Renal cortex interstitium (tissue), 11 donors: ENCODE data around the gene OMG. TPM values are rescaled to one million over a fixed set of nuclear protein-coding genes. Genes with fewer than 3 reads are reported as not detected.
"Not testable (repeated sequence)": the region's sequence is repeated elsewhere in the genome, so short reads cannot be mapped to it uniquely, and the experiment has no call there.

ENCODE experiments used
- DNase-seq, 11 donors: peaks; one replicate each; pipeline ENCODE4 v3.0.0-alpha.2; 2013; ENCODE audit warnings: low read depth in 9 of 11, low spot score in 4 of 11; ENCODE audit errors: extremely low read depth in 1 of 11
- polyA plus RNA-seq, 3 donors: library from polyadenylated mRNA; unstranded; fragments of 120-200 nt; gene quantifications; one replicate each; pipeline ENCODE4 v1.2.1, GENCODE V29; 2013; ENCODE audit not compliant: insufficient read length in 3 of 3

The OMG gene
- polyA plus RNA-seq, 3 donors, result 0.11 to 0.17 (median 0.12) TPM

- no peak for DNase-seq
These were observed 13.2 kb upstream of the OMG start for GRCh38 chr17:31310260-31310659.

- no peak for DNase-seq
These were observed 12.5 kb upstream of the OMG start for GRCh38 chr17:31309556-31309955.

GRCh38 chr17:31308372-31309334 lies 11.6 kb upstream of the OMG start:
- DNase-seq, result no peak

- DNase-seq, result no peak
These were observed 10.6 kb upstream of the OMG start for GRCh38 chr17:31307640-31308039.

GRCh38 chr17:31299624-31300023 lies 2.6 kb upstream of the OMG start:
- DNase-seq, result peak in 1 of 11 donors; percentile 7

- no peak for DNase-seq
These were observed 897 bp downstream of the OMG start for GRCh38 chr17:31296142-31296541.

- DNase-seq, result no peak
These were observed 1.6 kb downstream of the OMG start for GRCh38 chr17:31295489-31295871.

GRCh38 chr17:31294820-31295488 lies 2.1 kb downstream of the OMG start:
- DNase-seq, result no peak

GRCh38 chr17:31294231-31294630 lies 2.8 kb downstream of the OMG start:
- no peak for DNase-seq

- no peak for DNase-seq
These were observed 3.5 kb downstream of the OMG start for GRCh38 chr17:31293581-31293980.

GRCh38 chr17:31291820-31292219 lies 5.2 kb downstream of the OMG start:
- no peak for DNase-seq

- DNase-seq, result no peak
These were observed 7.2 kb downstream of the OMG start for GRCh38 chr17:31289790-31290189.

- DNase-seq, result not testable (repeated sequence)
These were observed 9.1 kb downstream of the OMG start for GRCh38 chr17:31287932-31288331.

- no peak for DNase-seq
These were observed 10.5 kb downstream of the OMG start for GRCh38 chr17:31286587-31286986.

GRCh38 chr17:31283841-31284240 lies 13.2 kb downstream of the OMG start:
- no peak for DNase-seq

- no peak for DNase-seq
These were observed 16.0 kb downstream of the OMG start for GRCh38 chr17:31281061-31281460.

GRCh38 chr17:31279401-31279800 lies 17.6 kb downstream of the OMG start:
- no peak for DNase-seq

- DNase-seq, result no peak
These were observed 21.9 kb downstream of the OMG start for GRCh38 chr17:31275116-31275515.

- DNase-seq, result no peak
These were observed 22.8 kb downstream of the OMG start for GRCh38 chr17:31274252-31274651.

GRCh38 chr17:31273516-31273915 lies 23.5 kb downstream of the OMG start:
- DNase-seq, result no peak
